ENCODE results near the gene HM13.
A peak's percentile ranks its signal among the peaks of the same experiment; 100 is the strongest.
"Not testable (repeated sequence)": the region's sequence is repeated elsewhere in the genome, so short reads cannot be mapped to it uniquely, and the experiment has no call there.

The HM13 gene

DNA sequence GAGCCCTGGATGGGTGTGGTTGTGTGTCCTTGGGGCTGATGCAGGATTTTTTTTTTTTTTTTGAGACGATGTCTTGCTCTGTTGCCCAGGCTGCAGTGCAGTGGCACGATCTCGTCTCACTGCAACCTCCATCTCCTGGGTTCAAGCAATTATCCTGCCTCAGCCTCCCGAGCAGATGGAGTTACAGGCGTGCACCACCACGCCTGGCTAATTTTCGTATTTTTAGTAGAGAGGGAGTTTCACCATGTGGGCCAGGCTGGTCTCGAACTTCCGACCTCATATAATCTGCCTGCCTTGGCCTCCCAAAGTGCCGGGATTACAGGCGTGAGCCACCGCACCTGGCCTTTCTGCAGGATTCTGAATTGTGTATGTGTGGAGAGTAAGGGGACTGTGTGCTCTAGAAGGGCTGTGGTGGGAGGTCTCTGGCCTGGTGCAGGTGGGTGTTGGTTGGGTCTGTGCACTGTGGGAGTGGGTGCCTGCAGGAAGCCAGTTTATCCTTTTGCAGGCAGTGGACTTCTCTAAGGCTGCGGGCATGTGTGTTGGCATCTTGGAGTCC, 79.8 kb downstream of the HM13 start:
- DNase-seq, result no peak

DNA sequence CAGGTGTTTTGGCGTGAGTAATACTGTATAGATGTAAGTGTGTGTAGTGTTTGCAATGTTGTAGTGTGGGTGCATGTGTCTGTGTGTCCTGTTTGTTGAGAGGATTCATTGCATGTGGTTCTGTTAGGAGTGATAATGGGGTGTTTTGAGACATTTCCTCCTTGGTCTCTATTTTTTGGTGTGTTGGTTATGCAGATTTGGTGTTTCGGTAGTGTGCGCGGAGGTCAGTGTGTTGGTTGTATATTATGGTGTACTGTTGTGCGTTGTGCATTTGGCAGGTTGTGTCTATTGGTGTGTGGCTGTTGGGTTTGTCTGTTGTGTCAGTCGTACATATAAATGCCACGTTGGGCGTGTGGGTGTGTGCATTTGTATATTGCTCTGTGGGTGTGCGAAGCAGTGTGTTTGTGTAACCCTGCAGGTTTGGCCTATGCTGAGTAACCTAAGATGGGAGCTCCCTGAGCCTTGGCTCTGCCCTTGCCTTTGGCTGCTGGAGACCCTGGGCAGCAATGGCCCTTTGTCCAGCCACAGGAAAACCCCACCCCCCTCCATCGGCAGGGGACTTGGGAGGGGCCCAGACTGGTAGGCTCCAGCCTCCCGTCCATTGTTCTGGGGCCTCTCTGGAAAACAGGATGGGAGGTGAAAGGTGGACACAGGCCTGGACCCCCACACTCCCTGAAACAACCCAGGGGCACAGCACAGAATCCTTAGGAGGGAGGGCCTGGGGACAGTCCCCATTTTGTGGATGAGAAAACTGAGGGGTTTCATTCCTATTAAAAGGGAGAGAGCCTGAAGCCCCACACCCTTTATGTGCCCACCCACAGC, 80.5 kb downstream of the HM13 start:
- DNase-seq, result no peak

DNA sequence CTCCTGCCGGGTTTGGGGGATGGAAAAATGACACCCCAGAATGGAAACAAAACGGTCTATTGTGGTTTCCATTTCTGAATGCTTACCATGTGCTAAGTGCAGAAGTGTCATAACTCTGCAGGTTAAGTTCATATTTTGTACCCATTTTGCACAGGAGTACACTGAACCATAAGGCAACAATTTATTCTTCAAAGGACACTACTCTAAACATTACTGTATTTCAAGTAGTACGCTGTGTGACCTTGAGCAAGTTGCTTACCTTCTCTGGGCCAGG, 81.1 kb downstream of the HM13 start:
- no peak for DNase-seq

DNA sequence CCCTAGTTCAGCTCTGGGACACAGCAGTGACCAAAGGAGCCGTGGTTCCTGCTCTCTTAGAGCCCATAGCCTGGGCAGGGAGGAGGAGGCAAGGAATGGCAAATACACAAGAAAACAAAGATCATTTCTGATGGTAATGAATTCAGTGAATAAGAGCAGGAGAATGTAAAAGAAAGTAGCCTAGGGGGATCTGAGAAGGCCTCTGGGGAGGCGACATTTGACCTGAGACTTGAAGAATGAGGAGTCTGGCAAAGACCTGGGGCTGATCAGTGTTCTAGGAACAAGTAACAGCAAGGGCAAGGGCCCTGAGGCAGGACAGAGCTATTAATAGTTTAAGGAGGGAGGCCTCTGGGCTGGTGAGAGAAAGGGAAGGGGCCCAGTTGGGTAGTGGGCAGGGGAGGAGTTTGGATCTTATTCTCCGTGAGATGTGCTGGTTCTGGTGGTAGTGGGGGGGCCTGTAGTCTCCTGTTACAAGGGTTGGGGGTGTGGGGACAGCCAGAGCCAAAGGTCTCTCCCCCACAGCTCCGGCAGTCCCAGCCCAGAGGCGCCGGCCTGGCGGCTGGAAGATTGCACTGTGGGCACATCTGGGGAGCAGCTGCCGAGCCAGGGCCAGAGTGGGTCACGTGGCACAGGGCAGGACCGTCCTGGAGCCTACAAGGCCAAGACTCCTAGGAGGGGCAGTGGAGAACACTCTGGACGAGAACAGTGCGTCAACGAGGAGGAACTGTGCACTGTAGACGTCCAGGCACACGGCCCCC, 81.6 kb downstream of the HM13 start:
- no peak for DNase-seq

DNA sequence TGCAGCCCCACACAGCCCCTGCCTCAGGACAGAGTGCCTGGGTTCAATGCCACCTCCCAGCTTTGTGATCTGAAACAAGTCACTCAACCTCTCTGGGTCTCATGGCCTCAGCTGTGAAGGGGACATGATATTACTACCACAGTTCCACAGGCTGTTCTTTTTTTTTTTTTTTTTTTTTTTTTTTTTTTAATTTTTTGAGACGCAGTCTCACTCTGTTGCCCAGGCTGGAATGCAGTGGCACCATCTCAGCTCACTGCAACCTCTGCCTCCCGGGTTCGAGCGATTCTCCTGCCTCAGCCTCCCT, 82.1 kb downstream of the HM13 start:
- DNase-seq, result not testable (repeated sequence)

DNA sequence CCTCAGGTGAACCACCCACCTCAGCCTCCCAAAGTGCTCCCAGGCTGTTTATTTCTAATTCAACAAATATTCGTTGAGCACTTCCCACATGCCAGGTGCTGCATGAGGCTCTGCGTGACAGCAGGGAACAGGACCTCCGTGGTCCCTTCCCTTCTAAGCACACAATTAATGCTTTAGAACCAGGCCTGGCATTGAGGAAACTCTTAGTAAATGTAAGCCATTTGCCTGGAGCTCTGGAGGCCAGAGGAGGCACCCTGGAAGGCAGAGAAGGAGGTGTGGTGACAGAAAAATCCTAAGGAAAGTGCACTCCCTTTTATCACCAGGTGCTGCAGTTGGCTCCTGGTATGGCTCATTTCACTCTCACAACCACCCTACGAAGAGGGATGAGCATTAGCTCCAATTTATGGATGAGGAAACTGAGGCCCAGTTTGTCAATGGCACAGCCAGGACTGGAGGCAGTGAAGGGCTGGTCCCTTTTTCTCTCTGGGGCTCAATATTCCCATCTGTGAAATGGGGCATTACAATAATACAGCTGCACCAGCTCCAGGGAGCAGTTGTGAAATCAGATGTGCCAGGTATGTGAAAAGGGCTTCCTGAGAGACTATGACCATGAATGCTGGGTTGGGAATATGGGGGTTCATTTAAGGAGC, 82.7 kb downstream of the HM13 start:
- no peak for DNase-seq

DNA sequence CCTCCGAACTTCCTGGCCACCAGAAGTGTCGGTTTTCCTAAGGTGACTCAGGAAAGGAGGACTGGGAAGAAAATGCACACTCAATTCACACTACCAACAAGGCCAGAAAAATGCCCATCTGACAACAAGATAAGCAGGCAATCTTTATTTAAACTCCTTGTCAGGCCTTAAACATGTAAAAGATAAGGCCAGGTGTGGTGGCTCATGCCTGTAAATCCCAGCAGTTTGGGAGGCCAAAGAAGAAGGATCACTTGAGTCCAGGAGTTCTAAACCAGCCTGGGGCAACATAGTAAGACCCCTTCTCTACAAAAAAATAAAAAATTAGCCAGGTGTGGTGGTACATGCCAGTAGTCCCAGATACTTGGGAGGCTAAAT, 83.2 kb downstream of the HM13 start:
- DNase-seq, result no peak

DNA sequence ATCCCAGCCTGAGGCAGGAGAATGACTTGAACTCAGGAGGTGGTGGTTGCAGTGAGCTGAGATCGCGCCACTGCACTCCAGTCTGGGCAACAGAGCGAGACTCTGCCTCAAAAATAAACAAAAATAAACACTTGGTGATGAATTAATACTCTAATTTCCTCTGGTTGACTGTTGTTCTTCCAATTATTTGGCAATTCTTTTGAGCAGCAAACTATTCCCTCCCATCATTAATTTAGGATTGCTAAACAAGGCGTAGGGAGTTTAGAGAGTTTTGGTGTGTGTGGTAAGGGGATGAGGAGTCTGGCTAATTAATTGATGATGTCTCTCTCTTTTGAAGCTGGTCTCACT, 88.2 kb downstream of the HM13 start:
- no peak for DNase-seq

DNA sequence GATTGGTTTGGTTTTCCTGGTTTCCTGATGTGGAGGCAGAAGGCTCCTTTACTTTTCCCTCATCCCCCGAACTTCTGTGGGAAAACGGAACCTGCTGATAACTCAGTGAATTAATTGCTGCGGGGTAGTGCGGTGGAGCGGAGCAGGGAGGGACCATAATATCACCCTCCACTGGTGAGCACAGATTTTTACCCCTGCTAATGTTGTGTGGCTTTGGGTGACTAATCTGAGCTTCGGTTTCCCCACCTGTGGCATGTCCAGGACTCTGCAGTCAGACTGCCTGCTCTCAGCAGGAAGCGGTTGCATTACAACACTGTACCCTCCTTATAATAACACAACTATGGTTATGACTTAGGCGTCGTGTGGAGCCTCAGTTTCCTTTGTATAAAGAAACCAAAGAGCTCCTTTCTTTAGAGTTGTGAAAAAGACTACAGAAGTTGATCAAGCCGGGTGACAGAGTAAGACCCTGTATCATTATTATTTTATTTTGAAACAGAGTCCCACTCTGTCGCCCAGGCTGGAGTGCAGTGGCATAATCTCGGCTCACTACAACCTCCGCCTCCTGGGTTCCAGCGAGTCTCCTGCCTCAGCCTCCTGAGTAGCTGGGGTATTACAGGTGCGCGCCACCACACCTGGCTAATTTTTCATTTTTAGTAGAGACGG, 88.7 kb downstream of the HM13 start:
- no peak for DNase-seq

DNA sequence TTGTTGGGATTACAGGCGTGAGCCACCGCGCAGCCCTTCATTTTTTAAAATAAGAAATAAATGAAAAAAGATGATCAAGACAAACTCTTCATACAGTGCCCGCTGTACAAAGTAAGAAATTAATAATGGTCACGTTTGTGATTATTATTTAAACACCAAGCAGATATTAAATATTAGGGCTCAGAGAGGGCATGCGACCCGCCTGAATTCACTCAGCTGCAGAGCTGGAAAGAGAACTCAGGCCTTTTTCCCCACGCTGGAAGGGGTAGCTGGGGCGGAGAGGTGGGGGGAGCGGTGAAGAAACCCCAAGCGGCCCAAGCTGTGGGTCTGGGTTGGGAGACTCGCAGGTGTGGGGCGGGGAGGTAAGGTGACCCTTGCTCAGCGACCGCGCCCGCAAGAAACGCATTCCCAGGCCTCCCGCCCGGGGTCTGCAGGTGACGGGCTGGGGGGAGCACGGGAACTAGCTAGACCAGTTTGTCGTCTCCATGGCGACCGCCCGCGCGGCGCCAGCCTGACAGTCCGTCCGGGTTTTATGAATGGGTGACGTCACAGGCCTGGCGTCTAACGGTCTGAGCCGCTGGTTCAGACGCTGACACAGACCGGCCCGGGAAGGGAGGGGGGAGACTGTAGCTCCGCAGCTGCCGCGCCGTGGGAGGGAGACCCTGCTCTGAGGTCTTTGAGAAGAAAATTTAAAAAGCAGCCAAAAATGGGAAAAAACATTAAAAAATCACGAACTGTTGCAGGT, 89.8 kb downstream of the HM13 start:
- peak; percentile 96 for DNase-seq

DNA sequence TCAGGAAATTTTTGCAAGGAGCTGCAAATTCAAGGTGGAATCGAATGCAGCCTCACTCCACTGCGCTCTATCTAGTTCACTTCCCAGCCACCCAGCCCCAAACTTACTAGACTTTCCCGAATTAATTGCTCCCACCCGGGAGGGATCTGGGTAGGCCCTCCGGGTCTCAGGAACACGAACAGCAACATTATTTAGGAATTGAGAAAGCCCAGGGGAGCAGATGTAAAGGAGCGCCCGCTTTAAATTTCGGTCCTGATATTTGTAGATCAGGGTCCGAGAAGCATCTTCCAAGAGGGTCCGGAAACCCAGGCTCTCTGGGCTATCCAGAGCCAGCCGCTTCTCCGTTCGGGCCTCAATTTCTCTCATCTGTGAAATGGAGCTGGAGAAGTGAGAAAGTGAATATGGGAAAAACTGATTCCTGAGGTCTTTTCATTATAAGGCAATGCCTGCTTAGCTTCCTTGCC, 90.4 kb downstream of the HM13 start:
- DNase-seq, result no peak

DNA sequence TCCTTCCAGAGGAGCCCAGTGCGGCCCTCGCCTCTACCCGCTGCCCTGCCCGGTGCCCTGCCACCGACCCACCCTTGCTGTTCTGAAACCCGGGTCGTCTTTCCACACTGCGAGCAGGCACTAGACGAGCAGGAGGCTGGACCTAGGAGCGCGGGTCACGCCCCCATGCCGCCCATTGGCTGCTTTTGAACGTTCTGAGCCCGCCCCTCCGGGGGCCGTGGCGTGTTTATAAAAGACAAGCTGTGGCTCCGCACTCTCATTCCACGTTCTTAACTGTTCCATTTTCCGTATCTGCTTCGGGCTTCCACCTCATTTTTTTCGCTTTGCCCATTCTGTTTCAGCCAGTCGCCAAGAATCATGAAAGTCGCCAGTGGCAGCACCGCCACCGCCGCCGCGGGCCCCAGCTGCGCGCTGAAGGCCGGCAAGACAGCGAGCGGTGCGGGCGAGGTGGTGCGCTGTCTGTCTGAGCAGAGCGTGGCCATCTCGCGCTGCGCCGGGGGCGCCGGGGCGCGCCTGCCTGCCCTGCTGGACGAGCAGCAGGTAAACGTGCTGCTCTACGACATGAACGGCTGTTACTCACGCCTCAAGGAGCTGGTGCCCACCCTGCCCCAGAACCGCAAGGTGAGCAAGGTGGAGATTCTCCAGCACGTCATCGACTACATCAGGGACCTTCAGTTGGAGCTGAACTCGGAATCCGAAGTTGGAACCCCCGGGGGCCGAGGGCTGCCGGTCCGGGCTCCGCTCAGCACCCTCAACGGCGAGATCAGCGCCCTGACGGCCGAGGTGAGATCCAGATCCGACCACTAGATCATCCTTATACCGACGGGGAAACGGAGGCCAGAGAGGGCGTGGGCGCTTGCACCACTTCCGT, 91.0 kb downstream of the HM13 start, which contains the start of gene ID1:
Gene ID1 (plus strand): TSS at position 259 of the 871 bp plus-strand sequence. CDS start 99 bp downstream, at position 358.
- peak; percentile 99 for DNase-seq

DNA sequence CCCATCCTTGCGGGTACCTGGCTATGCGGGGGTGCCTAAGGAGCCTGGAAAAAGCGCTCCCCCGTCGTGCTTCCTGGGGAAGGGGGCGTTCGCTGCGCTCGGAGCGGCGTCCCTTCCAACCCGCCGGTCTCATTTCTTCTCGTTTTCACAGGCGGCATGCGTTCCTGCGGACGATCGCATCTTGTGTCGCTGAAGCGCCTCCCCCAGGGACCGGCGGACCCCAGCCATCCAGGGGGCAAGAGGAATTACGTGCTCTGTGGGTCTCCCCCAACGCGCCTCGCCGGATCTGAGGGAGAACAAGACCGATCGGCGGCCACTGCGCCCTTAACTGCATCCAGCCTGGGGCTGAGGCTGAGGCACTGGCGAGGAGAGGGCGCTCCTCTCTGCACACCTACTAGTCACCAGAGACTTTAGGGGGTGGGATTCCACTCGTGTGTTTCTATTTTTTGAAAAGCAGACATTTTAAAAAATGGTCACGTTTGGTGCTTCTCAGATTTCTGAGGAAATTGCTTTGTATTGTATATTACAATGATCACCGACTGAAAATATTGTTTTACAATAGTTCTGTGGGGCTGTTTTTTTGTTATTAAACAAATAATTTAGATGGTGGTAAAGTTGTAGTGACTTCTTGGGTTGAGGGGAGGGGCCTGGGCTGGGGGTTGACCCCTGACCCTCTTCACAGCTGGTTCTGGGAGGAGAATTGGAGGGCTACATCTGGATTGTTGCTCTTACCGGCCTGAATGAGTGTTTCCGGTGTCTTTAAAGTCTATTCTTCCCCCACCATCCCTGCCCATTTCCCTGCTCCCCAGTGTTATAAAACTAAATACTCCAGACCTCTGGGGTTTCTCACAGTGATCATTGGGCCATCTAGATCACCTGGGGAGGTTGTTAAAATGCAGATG, 91.9 kb downstream of the HM13 start:
- peak; percentile 56 for DNase-seq

DNA sequence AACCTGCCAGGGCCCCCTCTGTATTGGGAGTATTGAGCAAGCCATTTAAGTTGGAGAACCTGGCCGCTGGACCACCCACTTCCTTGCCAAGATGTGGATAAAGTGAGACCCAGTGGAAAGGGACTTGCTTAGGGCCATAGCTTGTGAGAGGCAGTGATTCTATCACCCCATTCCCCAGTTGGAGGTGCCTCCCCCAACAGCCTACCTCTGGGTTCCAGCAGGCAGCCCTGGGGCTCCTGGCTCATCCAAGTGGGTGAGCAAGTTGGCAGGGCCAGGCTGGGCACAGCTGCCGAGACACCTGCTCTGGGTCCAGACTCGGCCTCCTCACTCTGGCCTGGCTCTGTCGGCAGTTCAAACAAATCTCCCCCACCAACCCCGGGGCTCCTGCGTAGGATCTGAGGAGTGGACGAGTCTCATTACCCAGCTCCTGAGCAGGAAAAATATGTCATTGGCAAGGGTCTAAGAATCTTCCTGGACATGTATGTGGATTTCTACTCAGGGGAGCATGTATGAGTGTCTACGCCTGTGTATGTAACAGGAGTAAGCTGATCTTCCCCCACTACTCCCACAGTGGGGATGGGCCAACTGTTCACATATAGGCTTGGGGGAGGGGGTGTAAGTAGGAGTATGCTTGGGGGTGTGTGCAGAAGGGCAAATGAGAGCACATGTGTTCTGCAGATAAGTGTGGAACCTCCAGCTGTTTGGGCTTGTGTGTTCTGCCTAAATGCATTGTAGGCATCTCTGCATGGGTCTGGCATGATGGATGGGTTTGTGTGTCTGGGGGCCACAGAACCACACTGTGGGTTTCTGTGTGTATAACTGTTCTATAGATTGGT, 92.8 kb downstream of the HM13 start:
- peak; percentile 94 for DNase-seq

DNA sequence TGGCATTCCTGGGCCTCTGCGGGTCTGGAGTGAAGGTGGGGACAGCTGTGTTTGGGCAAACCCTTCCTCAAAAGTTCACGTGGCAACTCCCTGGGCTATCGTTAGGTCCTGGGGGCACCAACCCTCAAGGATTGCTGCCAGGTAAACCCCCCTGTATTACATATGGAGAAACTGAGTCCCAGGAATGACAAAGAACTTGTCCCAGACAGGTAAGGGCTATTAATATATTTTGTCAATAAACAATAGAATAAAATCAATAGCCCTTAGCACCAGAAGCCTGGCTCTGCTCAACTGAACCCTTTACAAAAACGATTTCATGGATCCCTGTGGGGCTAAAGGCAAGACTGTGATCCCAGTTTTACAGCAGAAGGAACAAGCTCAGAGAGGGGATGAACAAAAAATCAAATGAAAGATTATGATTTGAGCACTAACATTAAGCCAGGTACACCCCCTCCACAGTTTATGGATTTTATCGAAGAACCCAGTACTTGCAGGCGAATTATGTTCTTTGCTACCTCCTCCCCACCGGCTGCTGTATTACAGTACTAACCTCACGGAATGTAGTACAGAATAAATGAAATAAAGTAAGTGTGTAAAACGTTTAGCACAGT, 93.5 kb downstream of the HM13 start:
- DNase-seq, result no peak

DNA sequence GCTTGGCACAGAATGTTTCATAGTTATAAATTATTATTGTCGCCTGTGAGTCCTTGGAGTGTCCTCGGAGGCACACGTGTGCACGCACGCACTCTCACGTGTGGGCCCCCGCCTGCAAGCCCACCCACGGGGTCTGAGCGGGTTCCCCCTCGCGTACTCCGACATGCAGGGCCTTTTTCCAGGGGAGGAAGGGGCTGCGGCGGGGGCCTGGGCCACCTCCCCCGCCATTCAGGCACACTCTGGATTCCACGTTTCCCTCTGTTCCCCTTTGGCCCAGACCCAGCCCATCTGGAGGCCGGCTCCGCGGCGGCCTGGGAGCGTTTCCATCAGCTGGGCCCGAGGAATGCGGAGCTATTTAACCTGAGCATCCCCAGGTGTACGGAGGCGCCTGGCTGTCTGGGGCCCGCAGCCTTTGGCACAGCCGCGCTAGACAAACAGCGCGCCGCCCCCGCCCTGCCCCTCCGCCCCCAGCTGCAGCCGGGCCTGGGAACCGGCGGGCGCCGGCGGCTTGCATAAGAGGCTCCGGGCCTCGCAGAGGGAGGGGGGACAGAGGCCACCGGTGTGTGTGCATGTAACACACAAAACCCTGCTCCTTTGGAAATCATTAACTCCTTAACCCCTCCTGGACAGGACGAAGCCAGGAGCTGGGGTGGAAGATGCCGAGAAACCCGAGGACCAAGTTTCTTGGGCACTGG, 94.2 kb downstream of the HM13 start:
- peak; percentile 64 for DNase-seq

DNA sequence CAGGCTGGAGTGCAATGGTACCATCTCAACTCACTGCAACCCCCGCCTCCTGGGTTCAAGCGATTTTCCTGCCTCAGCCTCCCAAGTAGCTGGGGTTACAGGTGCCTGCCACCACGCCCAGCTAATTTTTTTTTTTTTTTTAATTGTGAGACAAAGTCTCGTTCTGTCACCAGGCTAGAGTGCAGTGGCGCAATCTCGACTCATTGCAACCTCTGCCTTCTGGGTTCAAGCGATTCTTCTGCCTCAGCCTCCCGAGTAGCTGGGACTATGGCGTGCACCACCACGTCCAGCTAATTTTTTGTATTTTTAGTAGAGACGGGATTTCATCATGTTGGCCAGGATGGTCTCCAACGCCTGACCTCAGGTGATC, 98.0 kb downstream of the HM13 start:
- DNase-seq, result not testable (repeated sequence)

DNA sequence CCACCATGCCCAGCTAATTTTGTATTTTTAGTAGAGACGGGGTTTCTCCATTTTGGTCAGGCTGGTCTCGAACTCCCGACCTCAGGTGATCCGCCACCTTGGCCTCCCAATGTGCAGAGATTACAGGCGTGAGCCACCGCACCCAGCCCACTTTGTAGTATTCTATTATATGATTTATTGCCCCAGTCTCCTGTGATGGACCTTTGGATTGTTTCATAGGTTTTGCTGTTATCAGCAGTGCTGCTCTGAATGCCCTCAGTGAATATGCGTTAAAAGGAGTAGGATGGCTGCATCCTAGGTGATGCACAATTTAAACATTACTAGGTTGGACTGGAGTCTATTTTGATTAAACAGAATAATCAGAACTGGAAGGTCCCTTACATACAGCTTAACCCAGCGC, 101.2 kb downstream of the HM13 start:
- DNase-seq, result no peak

All from hematopoietic multipotent progenitor cell treated with erythropoietin and hydrocortisone succinate and interleukin-3 and kit ligand, for 6 days (in vitro differentiated cells).